ENCODE measurements around the gene SERPINI1.

DNA sequence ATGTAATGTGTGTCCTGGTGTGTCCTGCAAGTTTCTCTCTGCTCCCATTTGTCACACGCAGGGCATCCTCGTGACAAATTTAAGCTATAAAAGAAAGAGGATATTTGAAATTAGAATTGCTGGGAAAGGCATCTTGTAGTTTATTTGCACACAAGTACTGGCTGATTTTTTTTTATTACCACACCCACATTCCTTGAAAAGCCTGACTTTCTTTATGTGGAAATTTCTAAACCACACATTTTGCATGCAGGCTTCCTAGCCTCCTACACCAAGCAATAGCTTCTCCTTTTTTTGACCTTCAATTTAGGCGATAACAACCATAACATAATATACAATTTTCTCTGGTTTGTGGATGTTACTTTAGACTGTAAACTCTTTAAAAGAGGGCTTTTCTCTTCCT, 126.1 kb downstream of the SERPINI1 start:
- TF ChIP-seq, protein P1, sequence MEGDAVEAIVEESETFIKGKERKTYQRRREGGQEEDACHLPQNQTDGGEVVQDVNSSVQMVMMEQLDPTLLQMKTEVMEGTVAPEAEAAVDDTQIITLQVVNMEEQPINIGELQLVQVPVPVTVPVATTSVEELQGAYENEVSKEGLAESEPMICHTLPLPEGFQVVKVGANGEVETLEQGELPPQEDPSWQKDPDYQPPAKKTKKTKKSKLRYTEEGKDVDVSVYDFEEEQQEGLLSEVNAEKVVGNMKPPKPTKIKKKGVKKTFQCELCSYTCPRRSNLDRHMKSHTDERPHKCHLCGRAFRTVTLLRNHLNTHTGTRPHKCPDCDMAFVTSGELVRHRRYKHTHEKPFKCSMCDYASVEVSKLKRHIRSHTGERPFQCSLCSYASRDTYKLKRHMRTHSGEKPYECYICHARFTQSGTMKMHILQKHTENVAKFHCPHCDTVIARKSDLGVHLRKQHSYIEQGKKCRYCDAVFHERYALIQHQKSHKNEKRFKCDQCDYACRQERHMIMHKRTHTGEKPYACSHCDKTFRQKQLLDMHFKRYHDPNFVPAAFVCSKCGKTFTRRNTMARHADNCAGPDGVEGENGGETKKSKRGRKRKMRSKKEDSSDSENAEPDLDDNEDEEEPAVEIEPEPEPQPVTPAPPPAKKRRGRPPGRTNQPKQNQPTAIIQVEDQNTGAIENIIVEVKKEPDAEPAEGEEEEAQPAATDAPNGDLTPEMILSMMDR (IDR thresholded peaks at IDR 0.05), result no peak
- no peak for TF ChIP-seq POLR2A (IDR thresholded peaks at IDR 0.05)
- no peak for TF ChIP-seq POLR2AphosphoS5 (IDR thresholded peaks at IDR 0.05)
- no peak for TF ChIP-seq EP300 (IDR thresholded peaks at IDR 0.05)
